Panc1 (cell line): ENCODE measurements around the gene CIAO2B. TPM values are rescaled to one million over a fixed set of nuclear protein-coding genes. Genes with fewer than 3 reads are reported as not detected.
"Not testable (repeated sequence)": the region's sequence is repeated elsewhere in the genome, so short reads cannot be mapped to it uniquely, and the experiment has no call there.

Experiments
- ATAC-seq: fragments of 200-7000 bp; cut with Tn5 transposase; 2 replicates; pipeline ENCODE4 v1.9.1; 2020; ENCODE audit warnings: mild to moderate bottlenecking, moderate library complexity
- BruUV-seq: library from RNA; stranded (reverse); fragments of 400-500 nt; replicated peaks from 2 replicates; lab custom pipeline; 2021; lab: Mats Ljungman, UMichigan
- CTCF ChIA-PET: fragments of 300-600 bp; sonication (Branson Sonifier 250); formaldehyde crosslinking; loops from one replicate; lab custom pipeline; 2022; ENCODE audit warnings: antibody characterized with exemption; lab: Charles Lee
- POLR2A ChIA-PET: fragments of 300-600 bp; sonication (Branson Sonifier 250); formaldehyde crosslinking; loops from one replicate; lab custom pipeline; 2022; ENCODE audit warnings: antibody characterized with exemption; lab: Charles Lee
- DNase-seq: peaks from one replicate; pipeline ENCODE4 v3.0.0-alpha.2; 2010; ENCODE audit warnings: low read depth, low spot score
- H3K27ac ChIP-seq: 2 replicates; pipeline ENCODE4 v1.5.1; 2011; ENCODE audit warnings: mild to moderate bottlenecking, low read length, inconsistent platforms
- H3K27me3 ChIP-seq: fragments of 200-500 bp; sonication (Bioruptor generic); 2 replicates; pipeline ENCODE4 v1.6.0; 2014; ENCODE audit warnings: low read length, inconsistent platforms; ENCODE audit not compliant: control insufficient read depth, insufficient read depth
- H3K36me3 ChIP-seq: fragments of 200-500 bp; sonication (Bioruptor generic); 2 replicates; pipeline ENCODE4 v1.5.1; 2014; ENCODE audit warnings: inconsistent platforms, mild to moderate bottlenecking, low read length, moderate library complexity; ENCODE audit not compliant: control insufficient read depth, insufficient read depth
- H3K4me1 ChIP-seq: 2 replicates; pipeline ENCODE4 v1.5.1; 2011; ENCODE audit warnings: inconsistent platforms, mild to moderate bottlenecking, low read length, moderate library complexity; ENCODE audit not compliant: control insufficient read depth, insufficient read depth
- H3K4me3 ChIP-seq, 2 experiments: 2 replicates each; pipeline ENCODE4 v1.5.1; 2011 to 2012; ENCODE audit warnings: low read depth in 2 of 2, low read length in 2 of 2, mild to moderate bottlenecking in 2 of 2, inconsistent platforms in 1 of 2, moderate library complexity in 1 of 2
- H3K9me3 ChIP-seq: fragments of 200-500 bp; sonication (Bioruptor generic); 2 replicates; pipeline ENCODE4 v1.5.1; 2014; ENCODE audit warnings: low read depth, mild to moderate bottlenecking, inconsistent platforms, low read length, moderate library complexity; ENCODE audit not compliant: control insufficient read depth, insufficient read depth
- CTCF ChIP-seq: fragments of 450-650 bp; IDR thresholded peaks from 2 replicates; pipeline ENCODE4 v1.5.1; 2017; ENCODE audit warnings: mild to moderate bottlenecking
- POLR2AphosphoS5 ChIP-seq: IDR thresholded peaks from 2 replicates; pipeline ENCODE4 v1.6.1; 2012; ENCODE audit warnings: mild to moderate bottlenecking, low read depth, low read length, moderate library complexity
- SIN3A ChIP-seq: IDR thresholded peaks from 2 replicates; pipeline ENCODE4 v1.6.1; 2012; ENCODE audit warnings: low read depth, mild to moderate bottlenecking, low read length, moderate library complexity, borderline replicate concordance; ENCODE audit not compliant: insufficient read depth
- TCF7L2 ChIP-seq: IDR thresholded peaks from 2 replicates; pipeline ENCODE4 v1.6.1; 2011; ENCODE audit warnings: mild to moderate bottlenecking, low read depth, low read length, inconsistent platforms
- in situ Hi-C: cut with HindIII; loops from 2 replicates; pipeline ENCODE4 v1.10.0; 2016; ENCODE audit warnings: low sequenced_read_pairs, low pct_unique_long_range_greater_than_20kb
- intact Hi-C: fragments of 100-400 bp; cut with micrococcal nuclease; formaldehyde crosslinking; loops from one replicate; pipeline ENCODE4 v1.10.0; 2022; ENCODE audit not compliant: unreplicated experiment
- total RNA-seq: library from RNA; stranded (reverse); gene quantifications from one replicate; pipeline ENCODE4 v1.2.1, GENCODE V29; 2021; ENCODE audit not compliant: unreplicated experiment
- TF ChIP-seq, protein P1 (sequence below), 2 experiments: IDR thresholded peaks; 2 replicates each; pipeline ENCODE4 v1.6.1; 2011 to 2012; ENCODE audit warnings: low read depth in 2 of 2, control low read depth in 1 of 2, low read length in 1 of 2, mild to moderate bottlenecking in 1 of 2, moderate library complexity in 1 of 2; ENCODE audit not compliant: insufficient read depth in 1 of 2

Gene CIAO2B
- total RNA-seq, 1 experiment from 2014 or later: 96.6 TPM

DNA sequence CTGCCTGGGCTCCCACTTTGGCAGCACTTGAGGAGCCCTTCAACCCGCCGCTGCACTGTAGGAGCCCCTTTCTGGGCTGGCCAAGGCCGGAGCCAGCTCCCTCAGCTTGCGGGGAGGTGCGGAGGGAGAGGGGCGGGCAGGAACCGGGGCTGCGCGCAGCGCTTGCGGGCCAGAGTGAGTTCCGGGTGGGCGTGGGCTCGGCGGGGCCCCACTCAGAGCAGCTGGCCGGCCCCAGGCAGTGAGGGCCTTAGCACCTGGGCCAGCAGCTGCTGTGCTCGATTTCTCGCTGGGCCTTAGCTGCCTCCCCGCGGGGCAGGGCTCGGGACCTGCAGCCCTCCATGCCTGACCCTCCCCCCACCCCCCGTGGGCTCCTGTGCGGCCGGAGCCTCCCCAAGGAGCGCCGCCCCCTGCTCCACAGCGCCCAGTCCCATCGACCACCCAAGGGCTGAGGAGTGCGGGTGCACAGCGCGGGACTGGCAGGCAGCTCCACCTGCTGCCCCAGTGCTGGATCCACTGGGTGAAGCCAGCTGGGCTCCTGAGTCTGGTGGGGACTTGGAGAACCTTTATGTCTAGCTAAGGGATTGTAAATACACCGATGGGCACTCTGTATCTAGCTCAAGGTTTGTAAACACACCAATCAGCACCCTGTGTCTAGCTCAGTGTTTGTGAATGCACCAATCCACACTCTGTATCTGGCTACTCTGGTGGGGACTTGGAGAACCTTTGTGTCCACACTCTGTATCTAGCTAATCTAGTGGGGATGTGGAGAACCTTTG, 40.1 kb upstream of the CIAO2B start:
- intact Hi-C loops: loop anchor here (10.0 kb wide), 2 partner anchors 130 to 180 kb away; partner anchors contain the start of genes B3GNT9, FBXL8, PHAF1 and TRADD
- BruUV-seq, DNase-seq, H3K4me1 ChIP-seq, H3K27ac ChIP-seq, ATAC-seq, POLR2A ChIA-PET, in situ Hi-C loops, H3K27me3 ChIP-seq, H3K9me3 ChIP-seq, H3K4me3 ChIP-seq, H3K36me3 ChIP-seq: not testable (repeated sequence)
- CTCF ChIA-PET: interaction anchor here (0.6 kb wide), 1 partner anchor 143 kb away, joined by 4 read pairs; no protein-coding TSS in a partner anchor

DNA sequence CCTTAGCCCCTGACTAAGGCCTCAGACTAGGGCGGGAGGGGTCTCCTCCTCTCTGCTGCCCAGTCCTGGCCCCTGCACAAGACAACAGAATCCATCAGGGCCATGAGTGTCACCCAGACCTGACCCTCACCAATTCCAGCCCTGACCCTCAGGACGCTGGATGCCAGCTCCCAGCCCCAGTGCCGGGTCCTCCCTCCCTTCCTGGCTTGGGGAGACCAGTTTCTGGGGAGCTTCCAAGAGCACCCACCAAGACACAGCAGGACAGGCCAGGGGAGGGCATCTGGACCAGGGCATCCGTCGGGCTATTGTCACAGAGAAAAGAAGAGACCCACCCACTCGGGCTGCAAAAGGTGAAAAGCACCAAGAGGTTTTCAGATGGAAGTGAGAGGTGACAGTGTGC, 39.5 kb upstream of the CIAO2B start:
- Histone ChIP-seq H3K9me3 (no peaks in the 10 kb centered on the region), H3K4me3 (no peak overlapping the region), H3K27me3 (no peaks in the 10 kb centered on the region), H3K27ac (no peak overlapping the region), H3K36me3 (no peaks in the 10 kb centered on the region), H3K4me1 (no peaks in the 10 kb centered on the region)
- in situ Hi-C loops (no loop called here), intact Hi-C loops (loop anchor here (10.0 kb wide), 2 partner anchors 131 to 181 kb away; partner anchors contain the start of genes B3GNT9, FBXL8, PHAF1 and TRADD)
- DNase-seq (no peak), ATAC-seq (no peak)
- no TSS peak for BruUV-seq
- ChIA-PET POLR2A (interaction anchor here (0.6 kb wide), 1 partner anchor 81 kb away, joined by 3 read pairs; no protein-coding TSS in a partner anchor), CTCF (no interaction called here)
- TF ChIP-seq TCF7L2 (no peak), POLR2AphosphoS5 (no peak), CTCF (no peak), SIN3A (no peak)
- TF ChIP-seq, protein P1, sequence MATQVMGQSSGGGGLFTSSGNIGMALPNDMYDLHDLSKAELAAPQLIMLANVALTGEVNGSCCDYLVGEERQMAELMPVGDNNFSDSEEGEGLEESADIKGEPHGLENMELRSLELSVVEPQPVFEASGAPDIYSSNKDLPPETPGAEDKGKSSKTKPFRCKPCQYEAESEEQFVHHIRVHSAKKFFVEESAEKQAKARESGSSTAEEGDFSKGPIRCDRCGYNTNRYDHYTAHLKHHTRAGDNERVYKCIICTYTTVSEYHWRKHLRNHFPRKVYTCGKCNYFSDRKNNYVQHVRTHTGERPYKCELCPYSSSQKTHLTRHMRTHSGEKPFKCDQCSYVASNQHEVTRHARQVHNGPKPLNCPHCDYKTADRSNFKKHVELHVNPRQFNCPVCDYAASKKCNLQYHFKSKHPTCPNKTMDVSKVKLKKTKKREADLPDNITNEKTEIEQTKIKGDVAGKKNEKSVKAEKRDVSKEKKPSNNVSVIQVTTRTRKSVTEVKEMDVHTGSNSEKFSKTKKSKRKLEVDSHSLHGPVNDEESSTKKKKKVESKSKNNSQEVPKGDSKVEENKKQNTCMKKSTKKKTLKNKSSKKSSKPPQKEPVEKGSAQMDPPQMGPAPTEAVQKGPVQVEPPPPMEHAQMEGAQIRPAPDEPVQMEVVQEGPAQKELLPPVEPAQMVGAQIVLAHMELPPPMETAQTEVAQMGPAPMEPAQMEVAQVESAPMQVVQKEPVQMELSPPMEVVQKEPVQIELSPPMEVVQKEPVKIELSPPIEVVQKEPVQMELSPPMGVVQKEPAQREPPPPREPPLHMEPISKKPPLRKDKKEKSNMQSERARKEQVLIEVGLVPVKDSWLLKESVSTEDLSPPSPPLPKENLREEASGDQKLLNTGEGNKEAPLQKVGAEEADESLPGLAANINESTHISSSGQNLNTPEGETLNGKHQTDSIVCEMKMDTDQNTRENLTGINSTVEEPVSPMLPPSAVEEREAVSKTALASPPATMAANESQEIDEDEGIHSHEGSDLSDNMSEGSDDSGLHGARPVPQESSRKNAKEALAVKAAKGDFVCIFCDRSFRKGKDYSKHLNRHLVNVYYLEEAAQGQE (IDR thresholded peaks at IDR 0.05; ENCODE audit: insufficient read depth in 1 of 2, low read depth in 2 of 2, low read length in 1 of 2): no peak

DNA sequence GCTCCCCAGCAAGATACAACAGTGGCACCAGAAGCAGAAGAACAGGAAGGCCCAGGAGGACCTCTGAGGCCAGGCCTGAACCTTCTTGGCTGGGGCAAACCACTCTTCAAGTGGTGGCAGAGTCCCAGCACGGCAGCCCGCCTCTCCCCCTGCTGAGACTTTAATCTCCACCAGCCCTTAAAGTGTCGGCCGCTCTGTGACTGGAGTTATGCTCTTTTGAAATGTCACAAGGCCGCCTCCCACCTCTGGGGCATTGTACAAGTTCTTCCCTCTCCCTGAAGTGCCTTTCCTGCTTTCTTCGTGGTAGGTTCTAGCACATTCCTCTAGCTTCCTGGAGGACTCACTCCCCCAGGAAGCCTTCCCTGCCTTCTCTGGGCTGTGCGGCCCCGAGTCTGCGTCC, 38.8 kb upstream of the CIAO2B start:
- no TSS peak for BruUV-seq
- in situ Hi-C loops: no loop called here
- TF ChIP-seq, protein P1 (IDR thresholded peaks at IDR 0.05; ENCODE audit: insufficient read depth in 1 of 2, low read depth in 2 of 2, low read length in 1 of 2): no peak
- TF ChIP-seq TCF7L2 (no peak), CTCF (no peak), POLR2AphosphoS5 (no peak), SIN3A (no peak)
- DNase-seq (no peak), ATAC-seq (no peak)
- Histone ChIP-seq H3K4me3 (no peak overlapping the region), H3K36me3 (no peaks in the 10 kb centered on the region), H3K27ac (no peak overlapping the region), H3K9me3 (no peaks in the 10 kb centered on the region), H3K27me3 (no peaks in the 10 kb centered on the region), H3K4me1 (no peaks in the 10 kb centered on the region)
- POLR2A ChIA-PET: no interaction called here
- CTCF ChIA-PET: no interaction called here
- intact Hi-C loops: loop anchor here (10.0 kb wide), 2 partner anchors 132 to 182 kb away; partner anchors contain the start of genes B3GNT9, FBXL8, PHAF1 and TRADD
